ENCODE results near the gene AHSP.
"Not testable (repeated sequence)": the region's sequence is repeated elsewhere in the genome, so short reads cannot be mapped to it uniquely, and the experiment has no call there.

Gene AHSP

GRCh38 chr16:31527734-31528274 is at the start of gene AHSP:
AHSP (plus strand) TSS chr16:31527900; CDS start chr16:31528140, 240 bp downstream.
- no peak within 1 kb of the TSS for H3K27ac ChIP-seq
- no peak for DNase-seq (ENCODE audit: low spot score)
- TF ChIP-seq CTCF (IDR thresholded peaks at IDR 0.05) = no peak
- peak within 1 kb of the TSS; percentile 68 for H3K4me3 ChIP-seq

- no peak for DNase-seq (ENCODE audit: low spot score)
- Histone ChIP-seq H3K27ac (no peak overlapping the region), H3K4me3 (no peak overlapping the region)
- TF ChIP-seq CTCF (IDR thresholded peaks at IDR 0.05) = no peak
Observed at GRCh38 chr16:31478956-31479355, 48.7 kb upstream of the AHSP start.

GRCh38 chr16:31479751-31480150 is 47.9 kb upstream of the AHSP start:
- Histone ChIP-seq H3K27ac (no peak overlapping the region), H3K4me3 (no peak overlapping the region)
- no peak for TF ChIP-seq CTCF (IDR thresholded peaks at IDR 0.05)
- no peak for DNase-seq (ENCODE audit: low spot score)

GRCh38 chr16:31480851-31481536 is 46.7 kb upstream of the AHSP start:
- TF ChIP-seq CTCF (IDR thresholded peaks at IDR 0.05) = no peak
- H3K4me3 ChIP-seq = no peak overlapping the region
- H3K27ac ChIP-seq = no peak overlapping the region
- no peak for DNase-seq (ENCODE audit: low spot score)

GRCh38 chr16:31483081-31483480 is 44.6 kb upstream of the AHSP start, which contains the start of gene SLC5A2:
SLC5A2 (plus strand) TSS chr16:31483123; CDS start chr16:31483137, 14 bp downstream.
- no peak for DNase-seq (ENCODE audit: low spot score)
- Histone ChIP-seq H3K4me3 (no peak within 1 kb of the TSS), H3K27ac (no peak within 1 kb of the TSS)
- no peak for TF ChIP-seq CTCF (IDR thresholded peaks at IDR 0.05)

- H3K4me3 ChIP-seq; H3K27ac ChIP-seq; DNase-seq (ENCODE audit: low spot score): not testable (repeated sequence)
Observed at GRCh38 chr16:31484048-31484447, 43.7 kb upstream of the AHSP start.

- Histone ChIP-seq H3K4me3 (no peak overlapping the region), H3K27ac (no peak overlapping the region)
- TF ChIP-seq CTCF (IDR thresholded peaks at IDR 0.05) = no peak
- DNase-seq (ENCODE audit: low spot score) = no peak
Observed at GRCh38 chr16:31484491-31485171, 43.1 kb upstream of the AHSP start.
